ENCODE data around the gene CNPY4. TPM values are rescaled to one million over a fixed set of nuclear protein-coding genes. Genes with fewer than 3 reads are reported as not detected.

Gene CNPY4
- total and polyA plus RNA-seq, 2 donors (not counting 3 experiments of a cell fraction or from before 2014, with no cell fraction given): 28.6 to 33.7 TPM

DNA sequence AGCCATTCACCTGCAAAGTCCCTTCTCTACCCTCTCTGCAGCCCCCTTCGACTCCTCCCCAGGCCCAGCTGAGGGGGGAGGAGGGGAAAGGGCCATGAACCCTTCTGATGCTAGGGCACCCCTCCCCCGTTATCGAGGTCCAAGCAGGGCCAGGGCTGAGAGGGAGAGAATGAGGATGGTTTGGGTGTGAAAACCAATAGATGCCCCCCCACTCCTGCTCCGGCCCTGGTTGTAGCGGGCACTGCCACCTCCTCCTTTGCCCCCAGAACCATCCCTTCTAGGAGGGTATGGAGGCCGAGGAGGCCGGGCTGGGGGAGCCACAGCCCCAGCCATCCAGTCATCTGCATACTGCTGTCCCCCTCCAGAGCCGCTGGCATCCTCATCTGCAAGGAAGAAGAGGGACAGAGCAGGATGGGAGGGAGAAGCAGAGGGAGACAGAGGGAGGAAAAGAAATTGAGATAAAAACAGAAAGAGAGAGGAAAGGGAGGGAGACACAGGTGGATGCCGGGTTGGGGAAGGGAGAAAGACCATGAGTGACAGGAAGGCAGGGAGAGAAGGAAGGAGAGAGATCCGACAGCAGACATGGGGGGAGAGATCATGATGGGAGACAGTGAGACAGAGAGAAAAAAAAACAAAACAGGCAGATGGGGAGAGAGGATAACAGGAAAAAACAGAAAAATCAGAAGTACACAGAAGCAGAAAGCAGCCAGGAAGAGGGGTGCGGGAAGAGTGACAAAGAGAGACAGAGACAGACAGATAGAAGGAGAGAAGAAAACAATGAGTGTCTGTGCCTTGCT lies 50.9 kb downstream of the CNPY4 start:
- CTCF ChIA-PET: interaction anchor here (1.4 kb wide), 1 partner anchor 12 kb away, joined by 3 read pairs; no protein-coding TSS in a partner anchor

More for the DNA sequence above, 50.9 kb downstream of the CNPY4 start:
- Histone ChIP-seq H3K9me1 (replicated peaks; ENCODE audit: control insufficient read depth, extremely low read depth, insufficient read depth, low read length) (no peaks in the 10 kb centered on the region), H3K27me3 (ENCODE audit: control insufficient read depth in 2 of 2, insufficient read depth in 2 of 2, low read length in 2 of 2) (peaks cover 4 to 15% of the 10 kb centered on the region in 2 experiments), H3K79me2 (ENCODE audit: control insufficient read depth, insufficient read depth, low read length) (no peaks in the 10 kb centered on the region), H3K4me2 (ENCODE audit: insufficient read depth, low read length) (no peak overlapping the region), H3K36me3 (ENCODE audit: control insufficient read depth in 2 of 2, extremely low read depth in 1 of 2, insufficient read depth in 2 of 2, low read length in 2 of 2) (peaks cover 0 to 3% of the 10 kb centered on the region in 2 experiments), H2AFZ (ENCODE audit: low read depth, low read length) (no peak overlapping the region), H3K9me3 (replicated peaks; ENCODE audit: control insufficient read depth, insufficient read depth, low read length) (no peaks in the 10 kb centered on the region), H3K27ac (ENCODE audit: insufficient read depth, low read depth, low read length) (no peak overlapping the region), H3K9ac (replicated peaks; ENCODE audit: extremely low read depth, insufficient read depth, low read length) (no peak overlapping the region), H3K4me1 (ENCODE audit: control insufficient read depth, extremely low read depth, insufficient read depth, low read length) (peaks cover 14% of the 10 kb centered on the region), H3K4me3 (replicated peaks in 1 of 3; ENCODE audit: insufficient read depth in 1 of 3, low read depth in 1 of 3, low read length in 3 of 3) (no peak overlapping the region), H4K20me1 (replicated peaks; ENCODE audit: control insufficient read depth, extremely low read depth, insufficient read depth, low read length) (no peaks in the 10 kb centered on the region)
- dilution Hi-C loops (cut with MboI; ENCODE audit: extremely low pct_ligation_motif_present, low sequenced_read_pairs) (no loop called here), intact Hi-C loops (cut with micrococcal nuclease) (no loop called here)
- POLR2A ChIA-PET: no interaction called here
- BruUV-seq (replicated peaks): no TSS peak
- DNase-seq (ENCODE audit: low read depth, low spot score) (no peak), FAIRE-seq (no peak)
- no peak for TF ChIP-seq JUN (IDR thresholded peaks at IDR 0.05; ENCODE audit: borderline replicate concordance, insufficient read depth, insufficient read length, low read depth)
- TF ChIP-seq POLR2AphosphoS5 (IDR thresholded peaks at IDR 0.05; ENCODE audit: insufficient read depth, low read depth, low read length): no peak
- TF ChIP-seq POLR2A (IDR thresholded peaks at IDR 0.05; ENCODE audit: low read depth, low read length): no peak
- TF ChIP-seq, protein P1, sequence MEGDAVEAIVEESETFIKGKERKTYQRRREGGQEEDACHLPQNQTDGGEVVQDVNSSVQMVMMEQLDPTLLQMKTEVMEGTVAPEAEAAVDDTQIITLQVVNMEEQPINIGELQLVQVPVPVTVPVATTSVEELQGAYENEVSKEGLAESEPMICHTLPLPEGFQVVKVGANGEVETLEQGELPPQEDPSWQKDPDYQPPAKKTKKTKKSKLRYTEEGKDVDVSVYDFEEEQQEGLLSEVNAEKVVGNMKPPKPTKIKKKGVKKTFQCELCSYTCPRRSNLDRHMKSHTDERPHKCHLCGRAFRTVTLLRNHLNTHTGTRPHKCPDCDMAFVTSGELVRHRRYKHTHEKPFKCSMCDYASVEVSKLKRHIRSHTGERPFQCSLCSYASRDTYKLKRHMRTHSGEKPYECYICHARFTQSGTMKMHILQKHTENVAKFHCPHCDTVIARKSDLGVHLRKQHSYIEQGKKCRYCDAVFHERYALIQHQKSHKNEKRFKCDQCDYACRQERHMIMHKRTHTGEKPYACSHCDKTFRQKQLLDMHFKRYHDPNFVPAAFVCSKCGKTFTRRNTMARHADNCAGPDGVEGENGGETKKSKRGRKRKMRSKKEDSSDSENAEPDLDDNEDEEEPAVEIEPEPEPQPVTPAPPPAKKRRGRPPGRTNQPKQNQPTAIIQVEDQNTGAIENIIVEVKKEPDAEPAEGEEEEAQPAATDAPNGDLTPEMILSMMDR (IDR thresholded peaks at IDR 0.05; ENCODE audit: extremely low read depth in 1 of 2, insufficient read depth in 1 of 2, low read depth in 1 of 2, low read length in 2 of 2): no peak
- TF ChIP-seq FOS (IDR thresholded peaks at IDR 0.05; ENCODE audit: borderline replicate concordance, insufficient read depth, low read length): no peak
- TF ChIP-seq GATA2 (IDR thresholded peaks at IDR 0.05; ENCODE audit: insufficient read depth, insufficient read length, low read depth, low read length): no peak
